Liver (tissue), 9 donors: ENCODE results near the gene CCDC154. TPM values are rescaled to one million over a fixed set of nuclear protein-coding genes. Genes with fewer than 3 reads are reported as not detected.

Experiments used
- DNase-seq: peaks from one replicate; pipeline ENCODE4 v3.0.0-alpha.2; 2017; ENCODE audit warnings: low spot score
- H3K27ac ChIP-seq, 2 donors: one replicate each; pipeline ENCODE4 v1.7.0; 2013; ENCODE audit warnings: inconsistent platforms in 2 of 2, low read length in 2 of 2, control low read depth in 1 of 2, low read depth in 1 of 2, mild to moderate bottlenecking in 1 of 2
- H3K27me3 ChIP-seq, 4 donors: one replicate each; pipeline versions ENCODE4 v1.6.1 to v1.7.0; 2013; ENCODE audit warnings: low read length in 3 of 4, inconsistent platforms in 1 of 4, mild to moderate bottlenecking in 1 of 4, moderate library complexity in 1 of 4; ENCODE audit not compliant: control insufficient read depth in 4 of 4, insufficient read depth in 4 of 4
- H3K36me3 ChIP-seq, 4 donors: one replicate each; pipeline versions ENCODE4 v1.6.1 to v1.7.0; 2013; ENCODE audit warnings: low read length in 3 of 4, mild to moderate bottlenecking in 3 of 4, low read depth in 1 of 4, moderate library complexity in 1 of 4; ENCODE audit not compliant: control insufficient read depth in 4 of 4, insufficient read depth in 3 of 4
- H3K4me1 ChIP-seq, 4 donors: one replicate each; pipeline versions ENCODE4 v1.6.1 to v1.7.0; 2013; ENCODE audit warnings: low read length in 3 of 4, mild to moderate bottlenecking in 3 of 4, moderate library complexity in 1 of 4; ENCODE audit not compliant: control insufficient read depth in 4 of 4, insufficient read depth in 4 of 4
- H3K4me3 ChIP-seq, 3 donors: one replicate each; pipeline versions ENCODE4 v1.6.1 to v1.7.0; 2013; ENCODE audit warnings: low read length in 3 of 3, control low read depth in 1 of 3, low read depth in 1 of 3, mild to moderate bottlenecking in 1 of 3
- H3K9ac ChIP-seq, 2 donors: one replicate each; pipeline ENCODE4 v1.7.0; 2013; ENCODE audit warnings: low read length in 2 of 2, mild to moderate bottlenecking in 2 of 2, moderate library complexity in 2 of 2, control low read depth in 1 of 2, low read depth in 1 of 2
- H3K9me3 ChIP-seq, 4 donors: one replicate each; pipeline versions ENCODE4 v1.6.1 to v1.7.0; 2013; ENCODE audit warnings: low read length in 3 of 4; ENCODE audit not compliant: control insufficient read depth in 4 of 4
- CTCF ChIP-seq: fragments of 150-350 bp; IDR thresholded peaks from 2 replicates; pipeline ENCODE4 v1.5.1; 2017; ENCODE audit warnings: improper control_type of control experiment, low read depth, low read length; ENCODE audit not compliant: missing input control
- EGR1 ChIP-seq, 2 donors: IDR thresholded peaks; 2 replicates each; pipeline ENCODE4 v1.6.1; 2016 to 2018; ENCODE audit warnings: antibody characterized with exemption in 2 of 2, low read depth in 2 of 2
- FOXA1 ChIP-seq: IDR thresholded peaks from 2 replicates; pipeline ENCODE4 v1.6.1; 2016; ENCODE audit warnings: antibody characterized with exemption
- FOXA2 ChIP-seq: IDR thresholded peaks from 2 replicates; pipeline ENCODE4 v1.6.1; 2016; ENCODE audit warnings: antibody characterized with exemption
- GABPA ChIP-seq, 2 donors: IDR thresholded peaks in 1 of 2; conservative IDR thresholded peaks in 1 of 2; 2 replicates each; pipeline ENCODE4 v1.6.1; 2016; ENCODE audit warnings: antibody characterized with exemption in 2 of 2, mild to moderate bottlenecking in 1 of 2, moderate library complexity in 1 of 2
- HNF4A ChIP-seq, 2 donors: conservative IDR thresholded peaks; 2 replicates each; pipeline ENCODE4 v1.6.1; 2016; ENCODE audit warnings: antibody characterized with exemption in 2 of 2, mild to moderate bottlenecking in 2 of 2
- HNF4G ChIP-seq: IDR thresholded peaks from 2 replicates; pipeline ENCODE4 v1.6.1; 2016; ENCODE audit warnings: antibody characterized with exemption
- JUND ChIP-seq, 2 donors: IDR thresholded peaks; 2 replicates each; pipeline ENCODE4 v1.6.1; 2016; ENCODE audit warnings: antibody characterized with exemption in 2 of 2
- RAD21 ChIP-seq, 2 donors: IDR thresholded peaks; 2 replicates each; pipeline ENCODE4 v1.6.1; 2016; ENCODE audit warnings: antibody characterized with exemption in 2 of 2, mild to moderate bottlenecking in 2 of 2
- REST ChIP-seq: IDR thresholded peaks from 2 replicates; pipeline ENCODE4 v1.6.1; 2016; ENCODE audit warnings: antibody characterized with exemption, mild to moderate bottlenecking
- RXRA ChIP-seq, 2 donors: IDR thresholded peaks; 2 replicates each; pipeline ENCODE4 v1.6.1; 2017 to 2018; ENCODE audit warnings: antibody characterized with exemption in 2 of 2, mild to moderate bottlenecking in 1 of 2
- SP1 ChIP-seq: IDR thresholded peaks from 2 replicates; pipeline ENCODE4 v1.6.1; 2018; ENCODE audit warnings: antibody characterized with exemption, mild to moderate bottlenecking
- TAF1 ChIP-seq: conservative IDR thresholded peaks from 2 replicates; pipeline ENCODE4 v1.6.1; 2016; ENCODE audit warnings: antibody characterized with exemption, mild to moderate bottlenecking
- YY1 ChIP-seq: IDR thresholded peaks from 2 replicates; pipeline ENCODE4 v1.6.1; 2016; ENCODE audit warnings: antibody characterized with exemption, mild to moderate bottlenecking
- WGBS: extraction: QIAGEN DNeasy Blood & Tissue Kit; methylation state at CpG from one replicate; pipeline ENCODE4 v1.1.7; 2013; 5-methylcytosine and 5-hydroxymethylcytosine counted together
- polyA plus RNA-seq, 2 donors: library from polyadenylated mRNA; stranded (reverse) in 1 of 2; unstranded in 1 of 2; fragments of 200-250 nt in 1 of 2; fragments of >200 nt in 1 of 2; fragmentation: Nextera tagmentation in 1 of 2; extraction: Ambion mirVana in 1 of 2; gene quantifications; one replicate each; pipeline versions ENCODE4 v1.2.1 to v1.2.3, GENCODE V29; 2013 to 2015
- total RNA-seq, 2 donors: library from RNA; depleted of rRNA; stranded (reverse); fragments of >200 nt; gene quantifications; one replicate each; pipeline ENCODE4 v1.2.3, GENCODE V29; 2014
- TF ChIP-seq, protein P1 (sequence below): IDR thresholded peaks from 2 replicates; pipeline ENCODE4 v1.6.1; 2016; ENCODE audit warnings: antibody characterized with exemption
- TF ChIP-seq, protein P2 (sequence below): IDR thresholded peaks from 2 replicates; pipeline ENCODE4 v1.6.1; 2016; ENCODE audit warnings: antibody characterized with exemption
- donor health status: healthy.
- donor health status: healthy.
- donor health status: healthy.
- donor health status: healthy.
- donor health status: healthy.

CCDC154 gene
- total and polyA plus RNA-seq, 4 donors: 0.18 to 0.42 (median 0.39) TPM; not detected in 1

- TF ChIP-seq FOXA2: no peak
- TF ChIP-seq SP1: no peak
- TF ChIP-seq REST: no peak
- TF ChIP-seq GABPA (IDR thresholded peaks at IDR 0.05 in 1 of 2, conservative IDR thresholded peaks at IDR 0.05 in 1 of 2): no peak
- TF ChIP-seq YY1: no peak
- no peak for TF ChIP-seq RAD21 (IDR thresholded peaks at IDR 0.05)
- TF ChIP-seq EGR1 (IDR thresholded peaks at IDR 0.05; ENCODE audit: low read depth in 2 of 2): no peak
- no peak for TF ChIP-seq TAF1
- TF ChIP-seq, protein P1, sequence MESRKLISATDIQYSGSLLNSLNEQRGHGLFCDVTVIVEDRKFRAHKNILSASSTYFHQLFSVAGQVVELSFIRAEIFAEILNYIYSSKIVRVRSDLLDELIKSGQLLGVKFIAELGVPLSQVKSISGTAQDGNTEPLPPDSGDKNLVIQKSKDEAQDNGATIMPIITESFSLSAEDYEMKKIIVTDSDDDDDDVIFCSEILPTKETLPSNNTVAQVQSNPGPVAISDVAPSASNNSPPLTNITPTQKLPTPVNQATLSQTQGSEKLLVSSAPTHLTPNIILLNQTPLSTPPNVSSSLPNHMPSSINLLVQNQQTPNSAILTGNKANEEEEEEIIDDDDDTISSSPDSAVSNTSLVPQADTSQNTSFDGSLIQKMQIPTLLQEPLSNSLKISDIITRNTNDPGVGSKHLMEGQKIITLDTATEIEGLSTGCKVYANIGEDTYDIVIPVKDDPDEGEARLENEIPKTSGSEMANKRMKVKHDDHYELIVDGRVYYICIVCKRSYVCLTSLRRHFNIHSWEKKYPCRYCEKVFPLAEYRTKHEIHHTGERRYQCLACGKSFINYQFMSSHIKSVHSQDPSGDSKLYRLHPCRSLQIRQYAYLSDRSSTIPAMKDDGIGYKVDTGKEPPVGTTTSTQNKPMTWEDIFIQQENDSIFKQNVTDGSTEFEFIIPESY: no peak
- no peak for TF ChIP-seq FOXA1
- TF ChIP-seq, protein P2, sequence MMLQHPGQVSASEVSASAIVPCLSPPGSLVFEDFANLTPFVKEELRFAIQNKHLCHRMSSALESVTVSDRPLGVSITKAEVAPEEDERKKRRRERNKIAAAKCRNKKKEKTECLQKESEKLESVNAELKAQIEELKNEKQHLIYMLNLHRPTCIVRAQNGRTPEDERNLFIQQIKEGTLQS: no peak
- no peak for TF ChIP-seq CTCF
- TF ChIP-seq HNF4G: no peak
- no peak for TF ChIP-seq HNF4A (conservative IDR thresholded peaks at IDR 0.05)
- no peak for TF ChIP-seq RXRA (IDR thresholded peaks at IDR 0.05)
- no peak for TF ChIP-seq JUND (IDR thresholded peaks at IDR 0.05)
- Histone ChIP-seq H3K27ac (no peak overlapping the region), H3K9ac (no peak overlapping the region), H3K9me3 (no peaks in the 10 kb centered on the region), H3K4me1 (no peaks in the 10 kb centered on the region), H3K36me3 (no peaks in the 10 kb centered on the region), H3K27me3 (no peaks in the 10 kb centered on the region), H3K4me3 (no peak overlapping the region)
- 90% methylated on average over 40 of the region's 40 CpGs for WGBS
- no peak for DNase-seq
Observed at GRCh38 chr16:1485847-1486496, 41.6 kb upstream of the CCDC154 start.
